Fibroblast of lung (primary cell): ENCODE data around the gene SEPHS2.

ENCODE experiments used
- CTCF ChIP-seq, 2 donors: IDR thresholded peaks in 1 of 2; conservative IDR thresholded peaks in 1 of 2; 1 replicate in 1 of 2; 2 replicates in 1 of 2; pipeline ENCODE4 v1.5.1; 2011 to 2012; ENCODE audit warnings: low read length in 2 of 2, control low read depth in 1 of 2, inconsistent platforms in 1 of 2, low read depth in 1 of 2, mild to moderate bottlenecking in 1 of 2
- EZH2 ChIP-seq: IDR thresholded peaks from 2 replicates; pipeline ENCODE4 v1.5.1; 2012; ENCODE audit warnings: low read length, control low read depth, mild to moderate bottlenecking; ENCODE audit errors: missing control alignments

- TF ChIP-seq CTCF (conservative IDR thresholded peaks at IDR 0.05 in 1 of 2, IDR thresholded peaks at IDR 0.05 in 1 of 2; ENCODE audit: low read depth in 1 of 2, low read length in 2 of 2) (no peak), EZH2 (no peak)
Measured at GRCh38 chr16:30397776-30398660, 47.7 kb downstream of the SEPHS2 start.
